Mesenchymal stem cell (in vitro differentiated cells and primary cell): ENCODE results near the gene TMEM121.

Experiments
- DNase-seq: peaks from one replicate; pipeline ENCODE4 v3.0.0-alpha.2; 2013
- H2AFZ ChIP-seq: one replicate; pipeline ENCODE4 v1.6.1; 2013; ENCODE audit warnings: low read depth, mild to moderate bottlenecking, control low read depth, inconsistent platforms, low read length, moderate library complexity
- H2AK5ac ChIP-seq: 2 replicates; pipeline ENCODE4 v1.6.1; 2013; ENCODE audit warnings: low read length, moderate library complexity, mild to moderate bottlenecking, inconsistent platforms; ENCODE audit not compliant: severe bottlenecking
- H2BK120ac ChIP-seq: one replicate; pipeline ENCODE4 v1.6.1; 2013; ENCODE audit warnings: low read depth, mild to moderate bottlenecking, inconsistent platforms, low read length, moderate library complexity
- H2BK12ac ChIP-seq, 2 experiments: one replicate each; pipeline ENCODE4 v1.6.1; 2013; ENCODE audit warnings: inconsistent platforms in 2 of 2, low read length in 2 of 2, mild to moderate bottlenecking in 2 of 2, moderate library complexity in 2 of 2, control low read depth in 1 of 2
- H2BK15ac ChIP-seq: one replicate; pipeline ENCODE4 v1.6.1; 2013; ENCODE audit warnings: mild to moderate bottlenecking, low read depth, inconsistent platforms; ENCODE audit not compliant: poor library complexity, severe bottlenecking
- H2BK5ac ChIP-seq: 2 replicates; pipeline ENCODE4 v1.6.1; 2013; ENCODE audit warnings: low read depth, mild to moderate bottlenecking, low read length, control low read depth, inconsistent platforms; ENCODE audit not compliant: poor library complexity, severe bottlenecking
- H3K14ac ChIP-seq, 2 experiments: one replicate each; pipeline ENCODE4 v1.6.1; 2013; ENCODE audit warnings: inconsistent platforms in 2 of 2, low read length in 2 of 2, control low read depth in 1 of 2, mild to moderate bottlenecking in 1 of 2, moderate library complexity in 1 of 2
- H3K18ac ChIP-seq, 2 experiments: one replicate each; pipeline ENCODE4 v1.6.1; 2013; ENCODE audit warnings: inconsistent platforms in 2 of 2, low read length in 2 of 2, control low read depth in 1 of 2, low read depth in 1 of 2, mild to moderate bottlenecking in 1 of 2
- H3K23ac ChIP-seq, 2 experiments: one replicate each; pipeline ENCODE4 v1.6.1; 2013; ENCODE audit warnings: inconsistent platforms in 2 of 2, low read length in 2 of 2, mild to moderate bottlenecking in 2 of 2, moderate library complexity in 2 of 2, control low read depth in 1 of 2
- H3K27ac ChIP-seq: 2 replicates; pipeline ENCODE4 v1.5.1; 2013; ENCODE audit warnings: mild to moderate bottlenecking, moderate library complexity, low read length, control low read depth, inconsistent platforms; ENCODE audit not compliant: poor library complexity, severe bottlenecking
- H3K27me3 ChIP-seq, 2 experiments: 2 replicates each; pipeline versions ENCODE4 v1.6.1 to v1.7.0; 2013; ENCODE audit warnings: low read length in 2 of 2, mild to moderate bottlenecking in 2 of 2, moderate library complexity in 2 of 2, control low read depth in 1 of 2, inconsistent platforms in 1 of 2; ENCODE audit not compliant: control insufficient read depth in 1 of 2, insufficient read depth in 1 of 2
- H3K36me3 ChIP-seq, 2 experiments: 2 replicates each; pipeline versions ENCODE4 v1.6.1 to v1.7.0; 2013; ENCODE audit warnings: low read length in 2 of 2, control low read depth in 1 of 2, inconsistent platforms in 1 of 2, low read depth in 1 of 2, mild to moderate bottlenecking in 1 of 2; ENCODE audit not compliant: insufficient read depth in 2 of 2, control insufficient read depth in 1 of 2
- H3K4ac ChIP-seq, 2 experiments: one replicate each; pipeline ENCODE4 v1.6.1; 2013; ENCODE audit warnings: inconsistent platforms in 2 of 2, low read length in 2 of 2, mild to moderate bottlenecking in 2 of 2, moderate library complexity in 2 of 2, control low read depth in 1 of 2, low read depth in 1 of 2
- H3K4me1 ChIP-seq: 2 replicates; pipeline ENCODE4 v1.6.1; 2013; ENCODE audit warnings: low read depth, low read length, control low read depth; ENCODE audit not compliant: control insufficient read depth, insufficient read depth
- H3K4me2 ChIP-seq: 2 replicates; pipeline ENCODE4 v1.6.1; 2013; ENCODE audit warnings: low read length, mild to moderate bottlenecking, inconsistent platforms; ENCODE audit not compliant: poor library complexity, severe bottlenecking
- H3K4me3 ChIP-seq, 2 experiments: 2 replicates each; pipeline versions ENCODE4 v1.5.1 to v1.7.0; 2013; ENCODE audit warnings: low read length in 2 of 2, mild to moderate bottlenecking in 2 of 2, control low read depth in 1 of 2, low read depth in 1 of 2; ENCODE audit not compliant: insufficient read depth in 1 of 2
- H3K79me1 ChIP-seq: replicated peaks from 2 replicates; pipeline ENCODE4 v1.6.1; 2013; ENCODE audit warnings: mild to moderate bottlenecking, control low read depth, low read length, inconsistent platforms; ENCODE audit not compliant: poor library complexity, severe bottlenecking
- H3K9ac ChIP-seq: 2 replicates; pipeline ENCODE4 v1.7.0; 2013; ENCODE audit warnings: mild to moderate bottlenecking, low read length, moderate library complexity
- H3K9me3 ChIP-seq: 2 replicates; pipeline ENCODE4 v1.7.0; 2013; ENCODE audit warnings: mild to moderate bottlenecking, low read length; ENCODE audit not compliant: control insufficient read depth
- H4K8ac ChIP-seq: one replicate; pipeline ENCODE4 v1.6.1; 2013; ENCODE audit warnings: inconsistent platforms, mild to moderate bottlenecking, low read length, moderate library complexity
- H4K91ac ChIP-seq: one replicate; pipeline ENCODE4 v1.6.1; 2013; ENCODE audit warnings: mild to moderate bottlenecking, low read length, inconsistent platforms
- WGBS: methylation state at CpG from one replicate; pipeline ENCODE4 v1.1.7; 2013; ENCODE audit warnings: mixed read lengths; 5-methylcytosine and 5-hydroxymethylcytosine counted together

The TMEM121 gene

DNA sequence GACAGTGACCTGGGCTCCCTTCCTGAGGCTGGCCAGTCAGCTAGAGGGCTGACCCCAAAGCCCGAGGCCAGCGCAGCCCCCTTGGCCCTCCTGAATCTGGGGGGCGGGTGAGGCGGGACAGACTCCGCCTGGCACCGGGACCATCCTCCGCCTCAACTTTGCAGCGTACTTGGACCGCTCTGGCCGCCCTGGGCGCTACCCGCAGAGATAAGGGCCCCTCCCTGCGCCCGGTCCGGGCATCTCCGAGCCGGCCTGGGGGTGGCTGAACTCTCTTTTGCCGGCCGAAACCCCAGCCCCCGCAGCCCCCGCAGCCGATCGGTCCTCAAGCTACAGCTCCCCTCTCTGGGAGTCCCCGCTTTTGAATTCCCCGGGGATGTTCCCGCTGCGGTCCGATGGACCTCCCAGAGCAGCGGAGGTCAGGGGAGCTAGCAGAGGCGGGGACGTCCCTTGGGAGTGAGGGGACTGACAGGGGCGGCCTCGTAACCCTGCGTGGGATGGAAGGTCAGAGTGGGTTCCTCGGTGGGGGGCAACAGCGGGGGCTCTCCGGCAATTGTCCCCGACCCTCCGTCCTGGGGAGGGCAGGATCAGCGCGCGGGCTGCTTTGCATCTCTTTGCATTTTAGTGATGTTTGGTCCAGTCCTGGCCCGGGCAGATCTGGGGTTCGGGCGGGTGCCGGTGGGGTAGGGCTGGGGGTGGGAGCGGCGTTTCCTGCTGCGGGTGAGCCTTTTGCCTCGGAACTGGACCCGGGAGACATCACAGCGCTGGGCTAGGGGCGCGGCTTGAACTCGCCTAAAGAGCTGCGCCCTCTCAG, 40.0 kb upstream of the TMEM121 start, which contains the start of gene CRIP1:
Gene CRIP1, plus strand, starts transcription at position 724 of the 811 bp plus-strand sequence. CDS start 374 bp downstream, outside the sequence.
- no peak within 1 kb of the TSS for H4K91ac ChIP-seq
- H3K9me3 ChIP-seq = no peaks in the 10 kb centered on the region
- H2BK5ac ChIP-seq = no peak within 1 kb of the TSS
- H2AFZ ChIP-seq = no peak within 1 kb of the TSS
- H3K79me1 ChIP-seq = no peaks in the 10 kb centered on the region
- no peak within 1 kb of the TSS for H2BK120ac ChIP-seq
- peak within 1 kb of the TSS in 1 of 2 experiments; percentile 37 for H2BK12ac ChIP-seq
- no peaks in the 10 kb centered on the region for H3K36me3 ChIP-seq
- peak within 1 kb of the TSS; percentile 34 to 40 for H3K18ac ChIP-seq
- H3K4me1 ChIP-seq = peaks cover 50% of the 10 kb centered on the region
- peaks cover 14 to 36% of the 10 kb centered on the region in 2 experiments for H3K27me3 ChIP-seq
- H2AK5ac ChIP-seq = no peak within 1 kb of the TSS
- H3K4me2 ChIP-seq = no peak within 1 kb of the TSS
- no peak for DNase-seq
- peak within 1 kb of the TSS; percentile 36 for H4K8ac ChIP-seq
- no peak within 1 kb of the TSS for H3K4me3 ChIP-seq
- peak within 1 kb of the TSS; percentile 4 for H2BK15ac ChIP-seq
- H3K9ac ChIP-seq = peak within 1 kb of the TSS; percentile 55
- H3K4ac ChIP-seq = no peak within 1 kb of the TSS
- no peak within 1 kb of the TSS for H3K27ac ChIP-seq
- peak within 1 kb of the TSS in 1 of 2 experiments; percentile 58 for H3K14ac ChIP-seq
- peak within 1 kb of the TSS in 1 of 2 experiments; percentile 63 for H3K23ac ChIP-seq
- 42% methylated on average over 56 of the region's 56 CpGs for WGBS

- Histone ChIP-seq H3K27ac (no peak overlapping the region), H4K8ac (peak overlapping the region; percentile 36), H3K9ac (peak overlapping the region; percentile 55), H3K4me1 (peaks cover 46% of the 10 kb centered on the region), H3K9me3 (no peaks in the 10 kb centered on the region), H3K4me2 (no peak overlapping the region), H2BK120ac (no peak overlapping the region), H2AFZ (no peak overlapping the region), H2AK5ac (no peak overlapping the region), H2BK12ac (no peak overlapping the region), H3K18ac (peak overlapping the region in 1 of 2 experiments; percentile 40), H3K14ac (no peak overlapping the region), H2BK5ac (no peak overlapping the region), H3K4me3 (no peak overlapping the region), H2BK15ac (no peak overlapping the region), H3K27me3 (peaks cover 14 to 36% of the 10 kb centered on the region in 2 experiments), H3K4ac (no peak overlapping the region), H3K36me3 (no peaks in the 10 kb centered on the region), H3K79me1 (peaks cover 1% of the 10 kb centered on the region), H4K91ac (no peak overlapping the region), H3K23ac (peak overlapping the region in 1 of 2 experiments; percentile 63)
- no peak for DNase-seq
- WGBS = 20% methylated on average over 42 of the region's 45 CpGs
Measured at GRCh38 chr14:105486974-105487448, 39.4 kb upstream of the TMEM121 start.

DNA sequence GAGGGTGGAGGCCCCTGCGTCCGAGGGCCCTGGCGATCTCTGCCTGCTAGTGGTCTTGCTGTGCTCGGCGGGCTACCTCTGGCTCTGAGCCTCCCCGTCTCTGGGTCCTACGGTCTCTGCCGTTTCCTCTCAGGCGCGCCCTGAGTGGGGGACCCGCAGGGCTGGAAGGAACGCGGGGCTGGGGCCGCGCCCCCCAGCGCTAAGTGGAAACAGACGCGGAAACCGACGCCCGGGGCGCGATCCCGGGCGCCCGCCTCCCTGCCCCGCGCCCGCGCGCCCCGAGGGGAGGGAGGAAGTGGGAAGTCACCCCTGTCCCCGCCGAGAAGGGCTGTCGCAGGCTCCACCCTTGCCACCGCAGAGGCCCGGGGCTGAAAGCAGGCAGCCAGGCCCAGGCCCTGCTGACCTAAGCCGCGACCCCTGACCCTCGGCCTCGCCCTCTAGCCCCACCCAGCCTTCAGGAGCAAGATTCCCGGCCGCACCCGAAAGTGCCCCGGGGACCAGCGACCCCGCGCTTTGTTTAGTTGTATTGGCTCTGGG, 38.9 kb upstream of the TMEM121 start:
- no peak for DNase-seq
- no peak overlapping the region for H3K27ac ChIP-seq
- H3K4me2 ChIP-seq = no peak overlapping the region
- peak overlapping the region; percentile 11 for H4K91ac ChIP-seq
- no peak overlapping the region for H2BK12ac ChIP-seq
- H3K9me3 ChIP-seq = no peaks in the 10 kb centered on the region
- peaks cover 14 to 36% of the 10 kb centered on the region in 2 experiments for H3K27me3 ChIP-seq
- peaks cover 0 to 5% of the 10 kb centered on the region in 2 experiments for H3K36me3 ChIP-seq
- 31% methylated on average over 42 of the region's 48 CpGs for WGBS
- H2AK5ac ChIP-seq = no peak overlapping the region
- peak overlapping the region; percentile 55 for H3K9ac ChIP-seq
- H2BK120ac ChIP-seq = no peak overlapping the region
- peaks cover 1% of the 10 kb centered on the region for H3K79me1 ChIP-seq
- no peak overlapping the region for H2BK5ac ChIP-seq
- no peak overlapping the region for H3K4me3 ChIP-seq
- no peak overlapping the region for H2BK15ac ChIP-seq
- H3K23ac ChIP-seq = peak overlapping the region in 1 of 2 experiments; percentile 63
- H3K4me1 ChIP-seq = peaks cover 42% of the 10 kb centered on the region
- H3K14ac ChIP-seq = no peak overlapping the region
- H3K4ac ChIP-seq = no peak overlapping the region
- H4K8ac ChIP-seq = peak overlapping the region; percentile 21
- no peak overlapping the region for H2AFZ ChIP-seq
- H3K18ac ChIP-seq = peak overlapping the region in 1 of 2 experiments; percentile 40
